HEK293 (cell line): ENCODE data around the gene OR11G2.
"Not testable (repeated sequence)": the region's sequence is repeated elsewhere in the genome, so short reads cannot be mapped to it uniquely, and the experiment has no call there.

Experiments used
- CTCF ChIA-PET: fragments of 350-600 bp; formaldehyde crosslinking; extraction: SDS; loops from one replicate; lab custom pipeline; 2021; ENCODE audit warnings: antibody characterized with exemption; lab: Yijun Ruan, JAX
- POLR2A ChIA-PET: fragments of 300-600 bp; formaldehyde crosslinking; extraction: SDS; loops from one replicate; lab custom pipeline; 2020; ENCODE audit warnings: antibody characterized with exemption, inconsistent platforms; lab: Yijun Ruan, JAX
- H3K27ac ChIP-seq: fragments of 200-500 bp; sonication (Bioruptor generic); 2 replicates; pipeline ENCODE4 v1.5.1; 2014; ENCODE audit warnings: low read depth, low read length, control low read depth, inconsistent platforms; ENCODE audit errors: extremely low read depth
- H3K36me3 ChIP-seq, 2 experiments: fragments of 200-500 bp in 1 of 2; sonication (Bioruptor generic) in 1 of 2; 1 replicate in 1 of 2; 2 replicates in 1 of 2; pipeline ENCODE4 v1.5.1; 2014 to 2017; ENCODE audit warnings: inconsistent platforms in 2 of 2, low read length in 2 of 2; ENCODE audit not compliant: control insufficient read depth in 2 of 2, insufficient read depth in 1 of 2
- H3K4me1 ChIP-seq: fragments of 200-500 bp; sonication (Bioruptor generic); 2 replicates; pipeline ENCODE4 v1.5.1; 2014; ENCODE audit warnings: mild to moderate bottlenecking, low read length, inconsistent platforms; ENCODE audit not compliant: control insufficient read depth, insufficient read depth
- H3K4me3 ChIP-seq: 2 replicates; pipeline ENCODE4 v1.5.1; 2011; ENCODE audit warnings: low read depth, mild to moderate bottlenecking, control low read depth, low read length, moderate library complexity
- H3K9me3 ChIP-seq: fragments of 200-500 bp; sonication (Bioruptor generic); 2 replicates; pipeline ENCODE4 v1.5.1; 2014; ENCODE audit warnings: low read depth, low read length, inconsistent platforms; ENCODE audit not compliant: control insufficient read depth, insufficient read depth
- SCRT2 ChIP-seq: fragments of 450-650 bp; formaldehyde crosslinking; IDR thresholded peaks from 2 replicates; pipeline ENCODE4 v1.5.1; 2016; ENCODE audit warnings: missing biosample characterization, missing genetic modification characterization
- ZNF112 ChIP-seq: fragments of 450-650 bp; formaldehyde crosslinking; IDR thresholded peaks from 2 replicates; pipeline ENCODE4 v1.5.0; 2017; ENCODE audit warnings: missing biosample characterization, missing genetic modification characterization
- ZNF148 ChIP-seq: fragments of 450-650 bp; formaldehyde crosslinking; IDR thresholded peaks from 2 replicates; pipeline ENCODE4 v1.5.0; 2017; ENCODE audit warnings: missing biosample characterization, missing genetic modification characterization, borderline replicate concordance
- ZNF239 ChIP-seq: fragments of 450-650 bp; formaldehyde crosslinking; IDR thresholded peaks from 2 replicates; pipeline ENCODE4 v1.5.1; 2016; ENCODE audit warnings: missing biosample characterization, missing genetic modification characterization
- ZNF292 ChIP-seq: fragments of 450-650 bp; formaldehyde crosslinking; IDR thresholded peaks from 2 replicates; pipeline ENCODE4 v1.5.1; 2016; ENCODE audit warnings: low read depth, missing biosample characterization, missing genetic modification characterization, borderline replicate concordance
- ZNF529 ChIP-seq: fragments of 450-650 bp; formaldehyde crosslinking; IDR thresholded peaks from 2 replicates; pipeline ENCODE4 v1.5.1; 2017; ENCODE audit warnings: missing genetic modification characterization, missing biosample characterization; ENCODE audit not compliant: insufficient replicate concordance
- ZNF544 ChIP-seq: fragments of 450-650 bp; formaldehyde crosslinking; IDR thresholded peaks from 2 replicates; pipeline ENCODE4 v1.5.0; 2017; ENCODE audit warnings: missing biosample characterization, missing genetic modification characterization
- ZNF654 ChIP-seq: fragments of 450-650 bp; formaldehyde crosslinking; IDR thresholded peaks from 2 replicates; pipeline ENCODE4 v1.5.1; 2016; ENCODE audit warnings: low read depth, missing biosample characterization, missing genetic modification characterization
- TF ChIP-seq, protein P1 (sequence below): fragments of 450-650 bp; formaldehyde crosslinking; IDR thresholded peaks from 2 replicates; pipeline ENCODE4 v1.5.1; 2017; ENCODE audit warnings: missing biosample characterization, missing genetic modification characterization

Gene OR11G2

GRCh38 chr14:20228681-20229080 is 38.0 kb downstream of the OR11G2 start, which contains the start of gene OR11H7:
OR11H7 (plus strand) TSS chr14:20228981.
- ChIA-PET CTCF (no interaction called here), POLR2A (no interaction called here)
- no peak within 1 kb of the TSS for H3K27ac ChIP-seq
- no peaks in the 10 kb centered on the region for H3K9me3 ChIP-seq
- H3K4me3 ChIP-seq: no peak within 1 kb of the TSS
- H3K4me1 ChIP-seq: no peaks in the 10 kb centered on the region
- no peaks in the 10 kb centered on the region for H3K36me3 ChIP-seq
- TF ChIP-seq ZNF529 (tag by site-specific recombination) (no peak), ZNF544 (tag by site-specific recombination) (no peak), ZNF148 (tag by site-specific recombination) (no peak), ZNF112 (tag by site-specific recombination) (no peak), ZNF239 (tag by site-specific recombination) (no peak)
- TF ChIP-seq, protein P1, sequence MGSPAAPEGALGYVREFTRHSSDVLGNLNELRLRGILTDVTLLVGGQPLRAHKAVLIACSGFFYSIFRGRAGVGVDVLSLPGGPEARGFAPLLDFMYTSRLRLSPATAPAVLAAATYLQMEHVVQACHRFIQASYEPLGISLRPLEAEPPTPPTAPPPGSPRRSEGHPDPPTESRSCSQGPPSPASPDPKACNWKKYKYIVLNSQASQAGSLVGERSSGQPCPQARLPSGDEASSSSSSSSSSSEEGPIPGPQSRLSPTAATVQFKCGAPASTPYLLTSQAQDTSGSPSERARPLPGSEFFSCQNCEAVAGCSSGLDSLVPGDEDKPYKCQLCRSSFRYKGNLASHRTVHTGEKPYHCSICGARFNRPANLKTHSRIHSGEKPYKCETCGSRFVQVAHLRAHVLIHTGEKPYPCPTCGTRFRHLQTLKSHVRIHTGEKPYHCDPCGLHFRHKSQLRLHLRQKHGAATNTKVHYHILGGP (tag by site-specific recombination): no peak

DNA sequence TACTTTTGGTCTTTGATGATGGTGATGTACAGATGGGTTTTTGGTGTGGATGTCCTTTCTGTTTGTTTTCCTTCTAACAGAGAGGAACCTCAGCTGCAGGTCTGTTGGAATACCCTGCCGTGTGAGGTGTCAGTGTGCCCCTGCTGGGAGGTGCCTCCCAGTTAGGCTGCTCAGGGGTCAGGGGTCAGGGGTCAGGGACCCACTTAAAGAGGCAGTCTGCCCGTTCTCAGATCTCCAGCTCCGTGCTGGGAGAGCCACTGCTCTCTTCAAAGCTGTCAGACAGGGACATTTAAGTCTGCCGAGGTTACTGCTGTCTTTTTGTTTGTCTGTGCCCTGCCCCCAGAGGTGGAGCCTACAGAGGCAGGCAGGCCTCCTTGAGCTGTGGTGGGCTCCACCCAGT is 44.7 kb downstream of the OR11G2 start:
- CTCF ChIA-PET, H3K4me3 ChIP-seq, H3K4me1 ChIP-seq, H3K9me3 ChIP-seq, POLR2A ChIA-PET, H3K36me3 ChIP-seq, H3K27ac ChIP-seq: not testable (repeated sequence)

DNA sequence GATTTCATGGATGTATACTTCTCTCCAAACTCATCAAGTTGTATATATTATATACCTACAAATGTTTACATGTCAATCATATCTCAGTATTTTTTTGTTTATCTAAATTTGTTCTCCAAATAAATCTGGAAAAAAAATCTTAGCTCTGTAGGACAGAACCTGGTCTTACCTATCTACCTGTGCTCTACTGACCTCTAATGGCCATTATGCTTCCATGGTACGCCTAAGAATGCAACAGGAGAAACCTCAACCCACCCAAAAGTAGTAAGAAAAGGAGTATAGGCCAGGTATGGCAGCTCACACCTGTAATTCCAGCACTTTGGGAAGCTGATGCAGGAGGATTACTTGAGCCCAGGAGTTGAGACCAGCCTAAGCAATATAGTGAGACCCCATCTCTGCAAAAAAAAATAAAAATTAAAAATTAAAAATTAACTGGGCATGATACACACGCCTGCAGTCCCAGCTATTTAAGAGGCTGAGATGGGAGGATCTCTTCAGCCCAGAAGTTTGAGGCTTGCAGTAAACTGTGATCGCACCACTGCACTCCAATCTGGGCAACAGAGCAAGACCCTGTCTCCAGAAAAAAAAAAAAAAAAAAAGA is 57.0 kb downstream of the OR11G2 start:
- H3K9me3 ChIP-seq: no peaks in the 10 kb centered on the region
- TF ChIP-seq ZNF292 (tag by site-specific recombination) (no peak), ZNF654 (peak; percentile 29), SCRT2 (tag by site-specific recombination) (peak; percentile 38; the same call in 1 of the 2 replicates)
- TF ChIP-seq, all 188 proteins: peak for 2
- no peaks in the 10 kb centered on the region for H3K4me1 ChIP-seq
- CTCF ChIA-PET: no interaction called here
- no peaks in the 10 kb centered on the region for H3K36me3 ChIP-seq
- H3K4me3 ChIP-seq: no peak overlapping the region
- POLR2A ChIA-PET: no interaction called here
- no peak overlapping the region for H3K27ac ChIP-seq
